Measurements from ENCODE around the gene SOX1. TPM values are rescaled to one million over a fixed set of nuclear protein-coding genes. Genes with fewer than 3 reads are reported as not detected.

SOX1 gene
- total and polyA plus RNA-seq, 2 donors (not counting 1 experiment from before 2014, with no cell fraction given): not detected

DNA sequence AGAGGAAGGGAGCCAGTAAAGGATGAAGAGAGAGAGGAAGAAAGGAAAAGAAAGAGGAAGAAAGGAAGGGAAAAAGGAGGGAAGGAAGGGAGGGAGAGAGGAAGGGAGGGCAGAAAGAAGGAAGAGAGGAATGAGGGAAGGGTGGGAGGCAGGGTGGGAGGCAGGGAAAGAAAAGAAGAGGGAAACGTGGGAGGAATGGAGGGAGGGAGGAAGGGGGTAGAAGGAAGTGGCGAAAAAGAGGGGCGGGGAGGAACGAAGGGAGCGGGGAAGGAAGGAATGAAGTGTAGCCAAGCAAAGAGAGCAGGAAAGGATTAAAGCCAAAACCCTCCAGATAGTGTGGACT lies 53.1 kb downstream of the SOX1 start:
- ATAC-seq (ENCODE audit: low read depth): no peak
- intact Hi-C loops (cut with micrococcal nuclease): no loop called here
- no peak overlapping the region for H3K4me2 ChIP-seq (replicated peaks; ENCODE audit: low read depth, low read length, poor library complexity, severe bottlenecking)
- H2AFZ ChIP-seq (ENCODE audit: insufficient read depth, low read depth, low read length, poor library complexity, severe bottlenecking): no peak overlapping the region
- H3K9me3 ChIP-seq (ENCODE audit: control extremely low read depth in 1 of 3, control insufficient read depth in 2 of 3, insufficient read depth in 1 of 3, low read length in 2 of 3): peaks cover 0 to 13% (median 0%) of the 10 kb centered on the region in 3 donors
- Mint-ChIP-seq H3K27ac (no peak overlapping the region), H3K4me1 (no peaks in the 10 kb centered on the region), H3K9me3 (ENCODE audit: insufficient read depth) (no peaks in the 10 kb centered on the region), H3K27me3 (peaks cover 6% of the 10 kb centered on the region), H3K4me3 (no peak overlapping the region)
- no peak overlapping the region for H3K9ac ChIP-seq (ENCODE audit: low read length)
- H3K79me2 ChIP-seq (ENCODE audit: control insufficient read depth, insufficient read depth, low read length): no peaks in the 10 kb centered on the region
- H3K4me3 ChIP-seq (ENCODE audit: control extremely low read depth in 1 of 5, extremely low read depth in 1 of 5, insufficient read depth in 1 of 5, low read depth in 2 of 5, low read length in 4 of 5): no peak overlapping the region
- no peaks in the 10 kb centered on the region for H4K20me1 ChIP-seq (ENCODE audit: control insufficient read depth, insufficient read depth, low read length, poor library complexity, severe bottlenecking)
- no peaks in the 10 kb centered on the region for H3K4me1 ChIP-seq (ENCODE audit: control insufficient read depth in 2 of 2, insufficient read depth in 2 of 2, low read length in 2 of 2)
- no peak for DNase-seq
- whole genome bisulfite sequencing (ENCODE audit: insufficient coverage): 60% methylated on average over 5 of the region's 5 CpGs
- TF ChIP-seq EZH2 (IDR thresholded peaks at IDR 0.05; ENCODE audit: borderline replicate concordance, insufficient read depth, low read depth, low read length, poor library complexity, severe bottlenecking): no peak
- TF ChIP-seq, protein P1, sequence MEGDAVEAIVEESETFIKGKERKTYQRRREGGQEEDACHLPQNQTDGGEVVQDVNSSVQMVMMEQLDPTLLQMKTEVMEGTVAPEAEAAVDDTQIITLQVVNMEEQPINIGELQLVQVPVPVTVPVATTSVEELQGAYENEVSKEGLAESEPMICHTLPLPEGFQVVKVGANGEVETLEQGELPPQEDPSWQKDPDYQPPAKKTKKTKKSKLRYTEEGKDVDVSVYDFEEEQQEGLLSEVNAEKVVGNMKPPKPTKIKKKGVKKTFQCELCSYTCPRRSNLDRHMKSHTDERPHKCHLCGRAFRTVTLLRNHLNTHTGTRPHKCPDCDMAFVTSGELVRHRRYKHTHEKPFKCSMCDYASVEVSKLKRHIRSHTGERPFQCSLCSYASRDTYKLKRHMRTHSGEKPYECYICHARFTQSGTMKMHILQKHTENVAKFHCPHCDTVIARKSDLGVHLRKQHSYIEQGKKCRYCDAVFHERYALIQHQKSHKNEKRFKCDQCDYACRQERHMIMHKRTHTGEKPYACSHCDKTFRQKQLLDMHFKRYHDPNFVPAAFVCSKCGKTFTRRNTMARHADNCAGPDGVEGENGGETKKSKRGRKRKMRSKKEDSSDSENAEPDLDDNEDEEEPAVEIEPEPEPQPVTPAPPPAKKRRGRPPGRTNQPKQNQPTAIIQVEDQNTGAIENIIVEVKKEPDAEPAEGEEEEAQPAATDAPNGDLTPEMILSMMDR (IDR thresholded peaks at IDR 0.05): no peak
- H3K27me3 ChIP-seq (replicated peaks in 1 of 4; ENCODE audit: control extremely low read depth in 1 of 4, control insufficient read depth in 3 of 4, insufficient read depth in 4 of 4, low read length in 3 of 4): no peaks in the 10 kb centered on the region
- H3K36me3 ChIP-seq (replicated peaks in 1 of 2; ENCODE audit: control extremely low read depth in 1 of 2, control insufficient read depth in 1 of 2, extremely low read depth in 1 of 2, insufficient read depth in 2 of 2, low read length in 1 of 2): no peaks in the 10 kb centered on the region
- no peak overlapping the region for H3K27ac ChIP-seq (ENCODE audit: low read length in 2 of 2)
- CTCF ChIA-PET: no interaction called here
- POLR2A ChIA-PET: no interaction called here

Small RNA genes lying within 50 kb of the gene (small RNA-seq; reads per million reads assigned to genes)
- gene RF00287 (ENCODE audit: insufficient read length, low read depth, low replicate concordance): 13.5 reads per million, percentile 86 among the genes with 10 or more reads in this experiment

Data from B cell (primary cell).